Measurements from ENCODE around the gene ZNF22.

DNA sequence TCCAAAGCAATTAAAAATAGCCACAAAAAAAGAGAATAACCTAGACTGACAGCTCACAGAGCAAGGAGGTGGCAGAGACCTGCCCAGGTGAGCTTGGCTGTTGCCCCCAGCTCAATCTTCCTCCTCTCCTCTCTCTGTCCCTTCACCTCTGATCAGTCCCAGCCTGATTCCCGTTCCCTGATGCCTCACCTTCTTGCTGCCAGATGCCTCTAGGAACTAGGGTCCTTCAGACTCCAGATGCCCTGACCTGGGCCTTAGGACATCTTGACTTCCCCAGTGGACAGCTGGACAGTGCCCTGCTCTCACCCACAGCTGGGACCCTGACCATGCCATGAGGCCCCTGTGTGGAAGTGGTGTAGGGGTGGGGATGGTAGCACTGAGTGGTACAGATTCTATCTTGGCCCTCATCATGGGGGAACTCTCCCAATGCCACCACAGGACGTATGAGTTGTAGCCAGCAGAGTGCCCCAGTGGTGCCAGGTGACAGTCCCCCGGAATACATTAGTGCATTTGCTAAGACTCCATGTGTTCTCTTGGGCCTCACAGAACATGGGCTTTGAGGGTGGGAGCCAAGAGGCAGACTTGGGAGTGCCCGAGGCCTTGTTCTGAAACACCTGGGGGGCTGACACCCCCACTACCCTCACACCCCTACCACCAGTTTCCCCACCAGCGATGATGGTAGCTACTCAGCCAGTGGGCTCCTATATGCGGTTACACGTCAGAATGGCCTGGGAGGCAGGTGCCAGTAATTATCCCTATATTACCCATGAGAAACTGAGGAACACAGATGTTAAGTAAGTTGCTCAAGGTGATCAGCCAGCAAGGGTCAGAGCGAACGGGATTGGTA lies 24.1 kb upstream of the ZNF22 start:
- peak; percentile 40; the same call in 1 of the 2 replicates for TF ChIP-seq POLR2A (IDR thresholded peaks at IDR 0.05; ENCODE audit: low read depth, low read length)
- TF ChIP-seq, protein P1, sequence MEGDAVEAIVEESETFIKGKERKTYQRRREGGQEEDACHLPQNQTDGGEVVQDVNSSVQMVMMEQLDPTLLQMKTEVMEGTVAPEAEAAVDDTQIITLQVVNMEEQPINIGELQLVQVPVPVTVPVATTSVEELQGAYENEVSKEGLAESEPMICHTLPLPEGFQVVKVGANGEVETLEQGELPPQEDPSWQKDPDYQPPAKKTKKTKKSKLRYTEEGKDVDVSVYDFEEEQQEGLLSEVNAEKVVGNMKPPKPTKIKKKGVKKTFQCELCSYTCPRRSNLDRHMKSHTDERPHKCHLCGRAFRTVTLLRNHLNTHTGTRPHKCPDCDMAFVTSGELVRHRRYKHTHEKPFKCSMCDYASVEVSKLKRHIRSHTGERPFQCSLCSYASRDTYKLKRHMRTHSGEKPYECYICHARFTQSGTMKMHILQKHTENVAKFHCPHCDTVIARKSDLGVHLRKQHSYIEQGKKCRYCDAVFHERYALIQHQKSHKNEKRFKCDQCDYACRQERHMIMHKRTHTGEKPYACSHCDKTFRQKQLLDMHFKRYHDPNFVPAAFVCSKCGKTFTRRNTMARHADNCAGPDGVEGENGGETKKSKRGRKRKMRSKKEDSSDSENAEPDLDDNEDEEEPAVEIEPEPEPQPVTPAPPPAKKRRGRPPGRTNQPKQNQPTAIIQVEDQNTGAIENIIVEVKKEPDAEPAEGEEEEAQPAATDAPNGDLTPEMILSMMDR (conservative IDR thresholded peaks at IDR 0.05; ENCODE audit: low read depth, low read length): no peak
- no peak for TF ChIP-seq CEBPB (IDR thresholded peaks at IDR 0.05; ENCODE audit: low read depth, low read length)
- no peak for TF ChIP-seq RAD21 (IDR thresholded peaks at IDR 0.05; ENCODE audit: low read length)
- no peak for TF ChIP-seq MAFK (IDR thresholded peaks at IDR 0.05; ENCODE audit: low read depth, low read length)
- TF ChIP-seq SMC3 (IDR thresholded peaks at IDR 0.05; ENCODE audit: low read depth, low read length): no peak
- TF ChIP-seq, protein P2, sequence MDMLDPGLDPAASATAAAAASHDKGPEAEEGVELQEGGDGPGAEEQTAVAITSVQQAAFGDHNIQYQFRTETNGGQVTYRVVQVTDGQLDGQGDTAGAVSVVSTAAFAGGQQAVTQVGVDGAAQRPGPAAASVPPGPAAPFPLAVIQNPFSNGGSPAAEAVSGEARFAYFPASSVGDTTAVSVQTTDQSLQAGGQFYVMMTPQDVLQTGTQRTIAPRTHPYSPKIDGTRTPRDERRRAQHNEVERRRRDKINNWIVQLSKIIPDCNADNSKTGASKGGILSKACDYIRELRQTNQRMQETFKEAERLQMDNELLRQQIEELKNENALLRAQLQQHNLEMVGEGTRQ (IDR thresholded peaks at IDR 0.05; ENCODE audit: low read depth, low read length): no peak
- TF ChIP-seq MXI1 (IDR thresholded peaks at IDR 0.05; ENCODE audit: borderline replicate concordance, low read depth, low read length): no peak
- TF ChIP-seq RFX5 (IDR thresholded peaks at IDR 0.05; ENCODE audit: low read depth, low read length): no peak
- TF ChIP-seq, protein P3, sequence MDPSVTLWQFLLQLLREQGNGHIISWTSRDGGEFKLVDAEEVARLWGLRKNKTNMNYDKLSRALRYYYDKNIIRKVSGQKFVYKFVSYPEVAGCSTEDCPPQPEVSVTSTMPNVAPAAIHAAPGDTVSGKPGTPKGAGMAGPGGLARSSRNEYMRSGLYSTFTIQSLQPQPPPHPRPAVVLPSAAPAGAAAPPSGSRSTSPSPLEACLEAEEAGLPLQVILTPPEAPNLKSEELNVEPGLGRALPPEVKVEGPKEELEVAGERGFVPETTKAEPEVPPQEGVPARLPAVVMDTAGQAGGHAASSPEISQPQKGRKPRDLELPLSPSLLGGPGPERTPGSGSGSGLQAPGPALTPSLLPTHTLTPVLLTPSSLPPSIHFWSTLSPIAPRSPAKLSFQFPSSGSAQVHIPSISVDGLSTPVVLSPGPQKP (IDR thresholded peaks at IDR 0.05; ENCODE audit: borderline replicate concordance, low read depth, low read length): no peak
- TF ChIP-seq FOS (IDR thresholded peaks at IDR 0.05; ENCODE audit: low read depth, low read length): no peak
- TF ChIP-seq BHLHE40 (IDR thresholded peaks at IDR 0.05; ENCODE audit: low read depth, low read length): no peak
- no peak for TF ChIP-seq MAZ (IDR thresholded peaks at IDR 0.05; ENCODE audit: borderline replicate concordance, low read depth, low read length)
- no peak for TF ChIP-seq CHD1 (IDR thresholded peaks at IDR 0.05; ENCODE audit: low read depth, low read length)

Measured in IMR-90 (cell line).